SU-DHL-6 (cell line): ENCODE results near the gene AKT3.

Experiments used
- CTCF ChIP-seq: fragments of 200-600 bp; sonication (generic); IDR thresholded peaks from one replicate; pipeline ENCODE4 v1.5.1; 2017; ENCODE audit warnings: antibody characterized with exemption, mild to moderate bottlenecking, low read length, moderate library complexity; ENCODE audit not compliant: insufficient read depth, poor library complexity, severe bottlenecking
- EZH2phosphoT487 ChIP-seq: fragments of 200-600 bp; sonication (generic), shearing (Covaris generic); conservative IDR thresholded peaks from 2 replicates; pipeline ENCODE4 v1.6.1; 2018; ENCODE audit warnings: mild to moderate bottlenecking, antibody characterized with exemption, low read length, moderate library complexity, mixed read lengths

- TF ChIP-seq CTCF (no peak), EZH2phosphoT487 (no peak)
These were observed 394.0 kb downstream of the AKT3 start for GRCh38 chr1:243455760-243456651.
